HG02623 (cell line): ENCODE results near the gene STK24.
"Not testable (repeated sequence)": the region's sequence is repeated elsewhere in the genome, so short reads cannot be mapped to it uniquely, and the experiment has no call there.

Experiments
- ATAC-seq: cut with Tn5 transposase; IDR thresholded peaks from one replicate; pipeline ENCODE4 v1.9.1; 2021; ENCODE audit warnings: moderate library complexity; ENCODE audit not compliant: unreplicated experiment

STK24 gene

DNA sequence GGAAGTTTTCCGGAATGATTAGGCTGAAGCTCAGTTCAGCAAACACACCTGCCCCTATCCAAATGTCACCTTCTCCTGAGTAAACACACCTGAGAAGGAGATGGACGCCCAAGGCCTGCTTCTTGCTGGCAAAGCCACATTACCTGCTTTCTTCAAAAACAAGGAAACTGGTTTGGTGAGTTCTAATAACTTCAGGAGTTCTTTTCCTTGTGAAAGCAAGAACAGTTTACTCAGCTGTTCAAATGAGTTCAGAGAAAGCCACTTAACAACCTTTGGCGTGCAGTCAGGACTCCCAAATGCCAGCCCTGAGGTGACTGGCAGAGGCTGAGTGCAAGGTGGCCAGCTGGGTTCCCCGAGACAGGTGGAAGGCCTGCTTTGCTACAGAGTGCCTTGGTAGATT, 160.5 kb downstream of the STK24 start:
- ATAC-seq: no peak

- ATAC-seq: no peak
Observed at GRCh38 chr13:98415326-98416070, 161.4 kb downstream of the STK24 start.

GRCh38 chr13:98413796-98414195, 163.1 kb downstream of the STK24 start:
- no peak for ATAC-seq

DNA sequence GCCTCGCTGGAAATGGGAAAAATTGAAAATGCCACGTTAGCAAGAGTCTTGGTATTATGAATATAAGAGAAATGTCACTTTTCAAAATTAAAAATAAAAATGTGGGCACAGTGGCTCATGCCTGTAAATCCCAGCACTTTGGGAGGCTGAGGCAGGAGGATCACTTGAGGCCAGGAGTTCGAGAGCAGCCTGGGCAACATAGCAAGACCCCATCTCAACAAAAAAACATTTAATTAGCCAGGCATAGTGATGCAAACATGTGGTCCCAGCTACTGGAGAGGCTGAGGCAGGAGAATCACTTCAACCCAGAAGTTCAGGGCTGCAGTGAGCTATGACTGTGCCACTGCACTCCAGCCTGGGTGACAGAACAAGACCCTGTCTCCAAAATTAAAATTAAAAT, 163.6 kb downstream of the STK24 start:
- not testable (repeated sequence) for ATAC-seq

DNA sequence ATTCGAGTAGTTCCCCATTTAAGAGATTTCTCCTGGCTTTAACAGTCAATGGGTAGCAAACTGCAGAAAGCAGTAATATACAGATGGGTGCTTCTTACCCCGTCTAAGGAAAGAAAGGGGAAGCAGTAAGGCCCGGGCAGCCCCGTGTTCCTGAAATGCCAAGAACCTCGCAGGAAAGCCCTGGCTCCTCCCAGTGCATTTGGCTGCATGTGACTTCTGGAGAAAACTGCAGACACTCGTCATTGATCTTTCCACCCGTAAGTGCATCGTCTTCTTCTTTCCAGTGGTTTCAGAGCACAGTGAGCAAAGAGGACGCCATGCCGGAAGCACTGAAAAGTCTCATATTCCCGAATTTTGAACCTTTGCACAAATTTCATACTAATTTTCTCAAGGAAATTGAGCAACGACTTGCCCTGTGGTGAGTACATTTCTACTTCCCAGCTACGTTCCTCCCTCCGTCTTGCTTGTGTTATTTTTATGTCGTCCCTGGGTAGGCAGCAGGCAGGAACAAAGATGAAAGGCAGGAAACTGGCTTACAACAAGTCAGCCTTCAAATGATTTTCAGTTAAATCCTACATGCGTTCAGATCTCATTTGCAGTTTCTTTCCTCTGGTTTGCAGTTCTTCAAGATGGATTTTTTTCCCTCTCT, 165.2 kb downstream of the STK24 start:
- ATAC-seq: no peak

- ATAC-seq: no peak
Observed at GRCh38 chr13:98411013-98411412, 165.9 kb downstream of the STK24 start.

DNA sequence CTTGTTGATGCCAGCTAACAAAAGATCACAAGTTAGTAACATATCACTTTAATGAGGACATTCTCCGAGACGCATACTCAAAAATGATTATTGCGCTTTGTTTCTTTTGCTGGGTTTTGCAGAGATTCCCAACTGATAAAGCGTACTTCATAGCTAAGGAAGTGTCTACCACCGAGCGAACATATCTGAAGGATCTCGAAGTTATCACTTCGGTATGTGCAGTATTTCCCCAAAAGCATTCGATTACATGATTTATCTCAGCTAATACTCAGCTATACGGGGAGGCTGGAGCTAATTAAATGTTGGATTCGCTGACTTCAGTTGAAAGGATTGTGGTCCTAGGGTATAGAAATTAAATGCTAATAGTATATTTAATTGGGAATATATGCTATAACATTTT, 166.3 kb downstream of the STK24 start:
- ATAC-seq: no peak

DNA sequence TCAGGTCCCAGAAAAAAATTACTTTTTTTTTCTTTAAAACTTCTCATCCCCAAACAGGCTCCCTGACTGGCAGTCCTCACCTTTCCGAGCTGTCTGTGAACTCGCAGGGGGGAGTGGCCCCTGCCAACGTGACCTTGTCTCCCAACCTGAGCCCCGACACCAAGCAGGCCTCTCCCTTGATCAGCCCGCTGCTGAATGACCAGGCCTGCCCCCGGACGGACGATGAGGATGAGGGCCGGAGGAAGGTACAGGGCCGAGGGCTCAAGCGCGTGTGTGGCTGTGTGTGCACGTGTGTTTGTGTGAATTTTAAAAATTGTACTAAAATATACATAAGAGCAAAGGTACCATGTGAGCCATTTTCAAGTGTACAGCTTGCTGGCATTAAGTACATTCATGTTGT, 167.6 kb downstream of the STK24 start:
- no peak for ATAC-seq

DNA sequence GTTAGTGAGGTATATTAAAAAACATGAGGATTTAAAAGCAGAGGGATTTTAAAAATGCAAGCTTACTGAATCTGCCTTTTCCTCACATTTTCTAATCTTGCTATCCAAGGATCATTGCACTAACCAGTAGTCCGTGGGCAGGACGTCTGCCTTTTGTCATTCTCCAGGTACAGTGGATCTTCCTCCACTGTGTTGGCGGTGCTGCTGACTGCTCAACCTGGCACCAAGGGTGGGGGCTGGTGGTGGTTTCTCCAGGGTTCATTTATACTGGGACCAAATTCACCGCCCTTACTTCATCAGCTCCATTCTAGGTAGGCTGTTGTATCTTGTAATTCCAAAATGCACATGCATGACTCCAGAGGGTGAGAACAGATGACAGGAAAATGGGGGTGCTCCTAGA, 169.3 kb downstream of the STK24 start:
- ATAC-seq: no peak

DNA sequence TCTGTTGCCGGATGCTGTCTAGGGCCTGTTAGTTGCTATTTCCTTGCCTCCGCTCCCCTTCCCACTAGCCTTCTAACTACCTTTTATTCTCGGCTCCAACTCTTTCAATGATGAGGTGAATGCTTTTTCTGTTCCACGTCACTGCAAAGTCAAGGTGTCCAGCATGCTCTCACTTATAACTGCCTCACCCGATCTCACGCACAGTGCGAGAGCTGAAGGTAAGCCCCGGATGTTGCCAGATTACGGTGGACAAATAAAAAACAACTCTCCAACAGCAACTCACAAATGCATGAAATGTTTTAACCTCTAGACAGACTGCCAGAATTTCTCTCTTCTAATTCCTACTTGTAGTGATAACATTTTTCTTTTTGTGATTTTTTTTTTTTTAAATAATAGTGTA, 169.9 kb downstream of the STK24 start:
- no peak for ATAC-seq

DNA sequence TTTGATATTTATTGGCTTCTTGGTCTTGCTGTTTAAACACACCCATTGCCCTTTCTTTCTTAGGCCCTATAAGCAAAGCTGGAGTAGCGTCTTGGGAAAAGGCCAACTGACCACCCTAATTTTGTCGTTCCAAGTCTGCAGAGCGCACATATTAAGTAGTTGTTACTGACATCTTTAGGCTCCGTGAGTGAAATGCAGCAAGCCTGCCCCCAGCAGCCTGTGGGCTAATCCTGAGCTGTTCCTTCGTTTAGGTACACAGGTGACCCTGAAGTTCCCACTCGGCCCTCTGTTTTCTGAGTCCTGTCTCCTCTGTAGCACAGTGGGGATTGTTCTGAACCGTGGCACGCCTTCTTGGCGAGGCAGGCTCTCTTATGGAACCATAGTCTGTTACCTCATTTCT, 170.5 kb downstream of the STK24 start:
- ATAC-seq: no peak

GRCh38 chr13:98405690-98406344, 171.1 kb downstream of the STK24 start:
- no peak for ATAC-seq

DNA sequence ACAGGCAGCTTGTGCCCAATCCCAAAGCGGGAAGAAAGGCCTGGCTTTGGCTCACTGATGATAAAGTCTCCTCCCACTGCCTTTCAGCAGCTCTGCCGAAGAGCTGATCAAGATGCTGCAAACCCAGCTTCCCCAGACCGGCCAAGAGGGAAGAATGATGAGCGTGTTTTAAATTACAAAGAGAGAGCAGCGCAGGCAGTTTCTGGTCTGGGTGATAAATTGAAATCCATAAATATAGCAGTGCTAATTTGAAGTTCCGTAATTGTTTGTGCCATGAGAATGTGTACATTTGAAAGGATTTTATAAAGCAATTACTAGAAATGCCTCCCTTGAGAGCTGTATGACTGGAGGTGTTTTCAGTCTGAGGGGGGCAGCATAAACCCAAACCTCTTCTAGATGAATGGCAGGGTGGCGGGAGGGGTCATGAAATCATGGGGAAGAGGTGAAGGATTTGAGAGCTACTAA, 171.8 kb downstream of the STK24 start:
- no peak for ATAC-seq

GRCh38 chr13:98403076-98403475, 173.8 kb downstream of the STK24 start:
- no peak for ATAC-seq

DNA sequence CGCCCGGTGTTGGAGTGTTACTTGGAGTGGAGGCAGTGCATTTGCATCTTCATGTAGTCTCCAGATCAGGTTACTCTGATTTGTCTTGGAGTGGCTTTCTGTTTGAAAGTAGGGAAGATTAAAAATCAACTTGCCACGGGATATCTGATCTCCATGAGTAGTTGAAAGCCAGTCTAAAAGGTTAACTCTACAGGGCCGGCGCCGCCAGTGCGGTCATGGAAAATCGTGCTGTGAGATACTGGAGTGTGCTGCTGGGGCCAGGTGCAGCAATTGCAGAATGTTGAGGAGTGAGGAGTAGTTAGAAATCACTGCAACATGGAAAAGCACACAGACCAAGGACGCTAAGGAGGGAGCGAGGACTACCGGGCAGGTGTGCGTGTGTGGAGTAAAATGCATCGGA, 175.0 kb downstream of the STK24 start:
- ATAC-seq: no peak

DNA sequence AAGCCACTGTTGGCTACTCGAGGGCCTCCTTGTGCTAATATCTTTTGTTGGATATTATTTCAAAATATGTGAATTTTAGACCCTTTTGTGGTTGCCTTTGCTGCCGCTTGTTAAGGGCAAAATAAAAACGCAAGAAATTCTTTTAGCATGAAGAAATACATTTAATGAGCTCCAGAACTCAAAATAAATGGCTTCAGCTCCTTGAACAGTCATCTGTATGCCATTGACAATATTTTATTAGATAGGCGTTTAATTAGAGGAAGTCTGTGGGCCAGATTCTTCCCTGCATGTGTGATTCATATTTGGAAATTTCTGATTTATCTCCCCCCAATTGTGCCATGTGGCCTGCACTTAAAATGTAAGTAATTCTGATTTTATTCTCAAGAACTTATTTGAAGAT, 177.2 kb downstream of the STK24 start:
- ATAC-seq: no peak

- ATAC-seq: no peak
Observed at GRCh38 chr13:98398581-98398980, 178.3 kb downstream of the STK24 start.

DNA sequence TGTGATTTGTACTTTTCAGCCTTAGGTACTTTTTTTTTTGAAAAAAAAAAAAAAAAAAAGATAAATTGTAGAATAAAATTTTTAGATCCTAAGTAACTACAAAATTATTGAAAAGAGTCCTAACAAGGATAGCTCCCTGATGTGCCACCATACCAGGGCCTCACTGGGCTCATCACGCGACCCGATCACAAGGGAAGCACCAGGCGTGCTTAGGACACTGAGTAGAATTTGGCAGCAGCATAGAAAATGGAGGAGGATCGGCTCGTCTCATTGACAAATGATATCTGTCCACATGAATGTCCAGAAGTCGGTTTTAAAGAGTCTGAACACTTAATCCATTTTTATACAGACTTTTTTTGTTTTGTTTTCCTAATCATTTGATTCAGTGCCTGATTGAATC, 179.0 kb downstream of the STK24 start:
- no peak for ATAC-seq

GRCh38 chr13:98397221-98397620, 179.7 kb downstream of the STK24 start:
- ATAC-seq: no peak

DNA sequence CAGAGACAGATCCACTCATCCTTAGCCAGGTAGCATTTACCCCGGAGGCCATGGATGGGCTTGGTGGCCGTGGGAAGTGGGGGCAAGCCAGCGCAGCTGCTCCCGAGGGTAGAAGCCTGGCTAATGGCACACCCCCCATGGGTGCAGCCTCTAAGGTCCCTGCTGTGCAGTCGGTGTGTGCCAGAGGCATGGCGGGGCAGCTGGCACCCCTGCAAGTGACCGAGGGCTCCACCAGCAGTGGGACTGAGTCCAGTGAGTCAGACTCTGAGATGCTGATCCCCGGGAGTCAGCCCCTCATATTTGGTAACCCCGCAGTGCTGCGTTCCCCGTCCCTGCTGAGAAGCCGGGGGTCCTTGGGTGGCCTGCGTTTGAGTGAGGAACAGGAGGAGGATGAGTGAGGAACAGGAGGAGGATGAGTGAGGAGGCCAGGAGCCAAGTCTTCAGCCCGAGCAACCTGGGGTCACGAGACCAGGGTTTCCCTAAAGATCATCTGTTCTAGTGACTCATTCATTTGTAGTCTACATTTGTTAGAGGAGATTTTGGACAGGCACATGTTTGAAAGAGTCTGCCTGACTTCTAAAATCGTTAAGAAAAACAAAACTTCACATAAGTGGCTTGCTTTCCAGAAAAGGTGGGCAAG, 180.7 kb downstream of the STK24 start:
- no peak for ATAC-seq
